Loucy (cell line): ENCODE measurements around the gene CRYM.

Experiments used
- CTCF ChIP-seq: fragments of 200-600 bp; sonication (generic); conservative IDR thresholded peaks from 2 replicates; pipeline ENCODE4 v1.5.1; 2014; ENCODE audit warnings: mild to moderate bottlenecking, antibody characterized with exemption, low read length
- EZH2phosphoT487 ChIP-seq: fragments of 200-600 bp; IDR thresholded peaks from 2 replicates; pipeline ENCODE4 v1.6.1; 2018; ENCODE audit warnings: antibody characterized with exemption, mild to moderate bottlenecking, moderate library complexity, borderline replicate concordance

- no peak for TF ChIP-seq CTCF
- TF ChIP-seq EZH2phosphoT487: no peak
Measured at GRCh38 chr16:21301895-21302291, 23.8 kb upstream of the CRYM start.
